IMR-90 (cell line): ENCODE results near the gene PSG2. TPM values are rescaled to one million over a fixed set of nuclear protein-coding genes. Genes with fewer than 3 reads are reported as not detected.
A peak's percentile ranks its signal among the peaks of the same experiment; 100 is the strongest.
"Not testable (repeated sequence)": the region's sequence is repeated elsewhere in the genome, so short reads cannot be mapped to it uniquely, and the experiment has no call there.

Source experiments
- ATAC-seq: fragments of 200-7000 bp; cut with Tn5 transposase; 2 replicates; pipeline ENCODE4 v1.9.1; 2020; ENCODE audit warnings: low read depth, mild to moderate bottlenecking, moderate library complexity
- BruUV-seq: library from RNA; stranded (reverse); fragments of 400-500 nt; replicated peaks from 2 replicates; lab custom pipeline; 2021; lab: Mats Ljungman, UMichigan
- CTCF ChIA-PET: fragments of 300-600 bp; formaldehyde crosslinking; extraction: SDS; loops from one replicate; lab custom pipeline; 2021; ENCODE audit warnings: antibody characterized with exemption; lab: Yijun Ruan, JAX
- POLR2A ChIA-PET: fragments of 300-600 bp; sonication (Branson Sonifier 250); formaldehyde crosslinking; loops from one replicate; lab custom pipeline; 2022; ENCODE audit warnings: antibody characterized with exemption; ENCODE audit not compliant: unreplicated experiment; lab: Charles Lee
- DNase-seq: peaks from one replicate; pipeline ENCODE4 v3.0.0; 2013
- H2AFZ ChIP-seq: replicated peaks from 2 replicates; pipeline ENCODE3; 2013; ENCODE audit warnings: low read length, mild to moderate bottlenecking; ENCODE audit not compliant: poor library complexity
- H2AK5ac ChIP-seq: 2 replicates; pipeline ENCODE4 v1.6.1; 2013; ENCODE audit warnings: low read depth, low read length, inconsistent platforms
- H2AK9ac ChIP-seq: replicated peaks from 2 replicates; pipeline ENCODE3; 2013; ENCODE audit warnings: mild to moderate bottlenecking, low read depth, low read length, moderate library complexity; ENCODE audit not compliant: poor library complexity
- H2BK120ac ChIP-seq: 2 replicates; pipeline ENCODE4 v1.6.1; 2013; ENCODE audit warnings: low read depth, low read length, inconsistent platforms
- H2BK15ac ChIP-seq: 3 replicates; pipeline ENCODE4 v1.6.1; 2013; ENCODE audit warnings: low read depth, low read length, inconsistent platforms
- H2BK20ac ChIP-seq: 2 replicates; pipeline ENCODE4 v1.6.1; 2013; ENCODE audit warnings: low read depth, mild to moderate bottlenecking, inconsistent platforms, low read length, moderate library complexity
- H2BK5ac ChIP-seq: 2 replicates; pipeline ENCODE4 v1.6.1; 2013; ENCODE audit warnings: mild to moderate bottlenecking, low read depth, low read length, inconsistent platforms; ENCODE audit not compliant: poor library complexity, severe bottlenecking
- H3K14ac ChIP-seq: replicated peaks from 2 replicates; pipeline ENCODE4 v1.6.1; 2013; ENCODE audit warnings: low read depth, low read length, inconsistent platforms
- H3K18ac ChIP-seq: 2 replicates; pipeline ENCODE4 v1.6.1; 2013; ENCODE audit warnings: low read depth, low read length, control low read depth
- H3K23ac ChIP-seq: 2 replicates; pipeline ENCODE4 v1.6.1; 2013; ENCODE audit warnings: low read depth, low read length, inconsistent platforms
- H3K27ac ChIP-seq: 2 replicates; pipeline ENCODE4 v1.5.1; 2013; ENCODE audit warnings: mild to moderate bottlenecking, control low read depth, low read length; ENCODE audit not compliant: insufficient read depth
- H3K27me3 ChIP-seq: 2 replicates; pipeline ENCODE4 v1.6.1; 2013; ENCODE audit warnings: low read length; ENCODE audit not compliant: control insufficient read depth, insufficient read depth
- H3K36me3 ChIP-seq: 2 replicates; pipeline ENCODE4 v1.6.1; 2013; ENCODE audit warnings: low read length, mixed read lengths; ENCODE audit not compliant: control insufficient read depth, insufficient read depth
- H3K4ac ChIP-seq: 2 replicates; pipeline ENCODE4 v1.6.1; 2013; ENCODE audit warnings: low read depth, low read length, inconsistent platforms
- H3K4me1 ChIP-seq: 2 replicates; pipeline ENCODE4 v1.6.1; 2013; ENCODE audit warnings: low read length, mixed read lengths; ENCODE audit not compliant: control insufficient read depth, insufficient read depth
- H3K4me2 ChIP-seq: 2 replicates; pipeline ENCODE4 v1.6.1; 2013; ENCODE audit warnings: low read depth, mild to moderate bottlenecking, control low read depth, low read length, moderate library complexity
- H3K4me3 ChIP-seq: 2 replicates; pipeline ENCODE4 v1.5.1; 2013; ENCODE audit warnings: low read depth, mild to moderate bottlenecking, control low read depth, low read length, moderate library complexity; ENCODE audit not compliant: insufficient read depth
- H3K56ac ChIP-seq: 2 replicates; pipeline ENCODE4 v1.6.1; 2013; ENCODE audit warnings: low read length, inconsistent platforms; ENCODE audit not compliant: insufficient read depth; ENCODE audit errors: extremely low read depth
- H3K79me1 ChIP-seq, 2 experiments: 2 replicates each; pipeline ENCODE4 v1.6.1; 2013; ENCODE audit warnings: low read length in 2 of 2, inconsistent platforms in 1 of 2, low read depth in 1 of 2
- H3K9ac ChIP-seq: 2 replicates; pipeline ENCODE4 v1.6.1; 2013; ENCODE audit warnings: low read depth, low read length, control low read depth
- H3K9me1 ChIP-seq: 2 replicates; pipeline ENCODE4 v1.6.1; 2013; ENCODE audit warnings: low read length, inconsistent platforms; ENCODE audit not compliant: insufficient read depth
- H3K9me3 ChIP-seq: 2 replicates; pipeline ENCODE4 v1.6.1; 2013; ENCODE audit warnings: low read length; ENCODE audit not compliant: control insufficient read depth, insufficient read depth
- H4K20me1 ChIP-seq: 2 replicates; pipeline ENCODE4 v1.6.1; 2013; ENCODE audit warnings: low read length, inconsistent platforms; ENCODE audit not compliant: insufficient read depth
- H4K5ac ChIP-seq: 2 replicates; pipeline ENCODE4 v1.6.1; 2013; ENCODE audit warnings: mild to moderate bottlenecking, low read depth, low read length, control low read depth
- H4K8ac ChIP-seq, 2 experiments: 2 replicates each; pipeline ENCODE4 v1.6.1; 2013; ENCODE audit warnings: low read depth in 2 of 2, low read length in 2 of 2, control low read depth in 1 of 2, inconsistent platforms in 1 of 2
- H4K91ac ChIP-seq: 2 replicates; pipeline ENCODE4 v1.6.1; 2013; ENCODE audit warnings: low read depth, low read length, inconsistent platforms; ENCODE audit not compliant: insufficient read depth
- BHLHE40 ChIP-seq: fragments of 150-350 bp; IDR thresholded peaks from 2 replicates; pipeline ENCODE4 v1.6.1; 2016; ENCODE audit warnings: mild to moderate bottlenecking, low read depth, low read length
- CEBPB ChIP-seq: IDR thresholded peaks from 2 replicates; pipeline ENCODE4 v1.6.1; 2012; ENCODE audit warnings: low read depth, low read length, improper control_type of control experiment
- FOS ChIP-seq: fragments of 150-350 bp; IDR thresholded peaks from 2 replicates; pipeline ENCODE4 v1.6.1; 2016; ENCODE audit warnings: low read depth, low read length
- USF2 ChIP-seq: fragments of 150-350 bp; IDR thresholded peaks from 2 replicates; pipeline ENCODE4 v1.6.1; 2017; ENCODE audit warnings: mild to moderate bottlenecking, antibody characterized with exemption, low read length, low read depth
- WGBS, 2 experiments: methylation state at CpG; one replicate each; pipeline versions ENCODE4 v1.1.5 to v1.1.7; 2013; ENCODE audit warnings: missing lambda C conversion rate in 2 of 2; ENCODE audit not compliant: insufficient read length in 1 of 2; ENCODE audit errors: extremely low coverage in 2 of 2; 5-methylcytosine and 5-hydroxymethylcytosine counted together
- dilution Hi-C: fragments of 300-500 bp; cut with HindIII; formaldehyde crosslinking; loops from one replicate; pipeline ENCODE4 v1.14.3; 2018; ENCODE audit warnings: low sequenced_read_pairs; ENCODE audit not compliant: unreplicated experiment
- in situ Hi-C: fragments of 300-500 bp; cut with MboI; formaldehyde crosslinking; loops from 3 replicates; pipeline ENCODE4 v1.14.3; 2019; ENCODE audit warnings: low sequenced_read_pairs, inconsistent platforms, mixed read lengths
- intact Hi-C: fragments of 100-400 bp; cut with micrococcal nuclease; formaldehyde crosslinking; loops from 2 replicates; pipeline ENCODE4 v1.10.0; 2022
- polyA plus RNA-seq, 3 experiments: library from polyadenylated mRNA; depleted of rRNA; stranded (reverse); fragments of >200 nt; gene quantifications; 2 replicates each; pipeline ENCODE4 v1.2.3, GENCODE V29; 2012; ENCODE audit warnings: low replicate concordance in 1 of 3
- total RNA-seq: library from RNA; depleted of rRNA; stranded (reverse); fragments of >200 nt; gene quantifications from 2 replicates; pipeline ENCODE4 v1.2.3, GENCODE V29; 2012

PSG2 gene
- total and polyA plus RNA-seq, 2 of the 4 experiments (the other 2 are of a cell fraction), result 0.18 to 0.31 TPM

GRCh38 chr19:43022098-43022497 lies 60.4 kb downstream of the PSG2 start:
- Histone ChIP-seq H3K23ac (0 out of 2 replicates have a peak overlapping the region, but pooled peaks have one; percentile 26), H3K4ac (peak overlapping the region; percentile 89), H3K18ac (peak overlapping the region; percentile 91; the same call in 1 of the 2 replicates), H3K56ac (peak overlapping the region; percentile 64; the same call in 1 of the 2 replicates), H2BK20ac (peak overlapping the region; percentile 88; the same call in 1 of the 2 replicates), H2BK120ac (peak overlapping the region; percentile 96), H4K8ac (peak overlapping the region in 1 of 2 experiments; percentile 82; a peak in 3 of 4 replicates), H2BK5ac (peak overlapping the region; percentile 95)
- ATAC-seq, H3K4me3 ChIP-seq, POLR2A ChIA-PET, H3K79me1 ChIP-seq, in situ Hi-C loops, H3K9me1 ChIP-seq, H3K4me1 ChIP-seq, H4K91ac ChIP-seq, H3K14ac ChIP-seq, H4K20me1 ChIP-seq, H2BK15ac ChIP-seq, H2AFZ ChIP-seq, dilution Hi-C loops, intact Hi-C loops, H3K9me3 ChIP-seq, H4K5ac ChIP-seq, BruUV-seq, H3K36me3 ChIP-seq, H2AK5ac ChIP-seq, H3K9ac ChIP-seq, H3K4me2 ChIP-seq, H3K27ac ChIP-seq, H2AK9ac ChIP-seq, H3K27me3 ChIP-seq, CTCF ChIA-PET: not testable (repeated sequence)
- peak; percentile 94 for DNase-seq
- peak; percentile 66; the same call in 1 of the 2 replicates for TF ChIP-seq BHLHE40
- TF ChIP-seq USF2, result peak; percentile 79
- 0 out of 2 replicates have a peak, but pooled peaks have one; percentile 5 for TF ChIP-seq CEBPB
- TF ChIP-seq FOS, result peak; percentile 25; the same call in 1 of the 2 replicates
- WGBS, 2 experiments, result no CpG with 5 or more reads among the region's 4 CpGs
